SK-N-SH (cell line): ENCODE data around the gene GTPBP10. TPM values are rescaled to one million over a fixed set of nuclear protein-coding genes. Genes with fewer than 3 reads are reported as not detected.

Experiments
- CTCF ChIA-PET: fragments of 300-600, 350-600 bp; formaldehyde crosslinking; extraction: SDS; loops from one replicate; lab custom pipeline; 2021; lab: Yijun Ruan, JAX
- POLR2A ChIA-PET: fragments of 350-600 bp; sonication (Branson Sonifier 250); formaldehyde crosslinking; extraction: SDS; loops from one replicate; lab custom pipeline; 2020; ENCODE audit warnings: antibody characterized with exemption, inconsistent platforms; lab: Yijun Ruan, JAX
- DNase-seq: peaks from one replicate; pipeline ENCODE4 v3.0.0; 2012
- H2AFZ ChIP-seq: fragments of 200-600 bp; sonication (generic); 2 replicates; pipeline ENCODE4 v1.8.1; 2016; ENCODE audit warnings: antibody characterized with exemption, mild to moderate bottlenecking, low read depth
- H3F3A ChIP-seq: fragments of 200-600 bp; sonication (generic); replicated peaks from 2 replicates; pipeline ENCODE3; 2016; ENCODE audit warnings: antibody characterized with exemption, mild to moderate bottlenecking; ENCODE audit not compliant: insufficient read depth
- H3K27ac ChIP-seq, 2 experiments: fragments of 200-500 bp in 1 of 2; fragments of 200-600 bp in 1 of 2; sonication (Bioruptor generic) in 1 of 2; sonication (generic), shearing (Covaris generic) in 1 of 2; 2 replicates each; pipeline versions ENCODE4 v1.5.1 to v1.6.1; 2014 to 2016; ENCODE audit warnings: low read depth in 2 of 2, inconsistent platforms in 1 of 2, low read length in 1 of 2, mild to moderate bottlenecking in 1 of 2, mixed read lengths in 1 of 2
- H3K27me3 ChIP-seq: fragments of 200-600 bp; sonication (generic), shearing (Covaris generic); 2 replicates; pipeline ENCODE4 v1.6.1; 2016; ENCODE audit warnings: mixed run types; ENCODE audit not compliant: insufficient read depth
- H3K36me3 ChIP-seq, 2 experiments: fragments of 200-500 bp in 1 of 2; fragments of 200-600 bp in 1 of 2; sonication (Bioruptor generic) in 1 of 2; sonication (generic) in 1 of 2; replicated peaks in 1 of 2; 2 replicates each; pipeline versions ENCODE3 to v1.5.1; 2014 to 2016; ENCODE audit warnings: low read length in 1 of 2, mild to moderate bottlenecking in 1 of 2; ENCODE audit not compliant: insufficient read depth in 2 of 2, control insufficient read depth in 1 of 2
- H3K4me1 ChIP-seq, 2 experiments: fragments of 200-500 bp in 1 of 2; fragments of 200-600 bp in 1 of 2; sonication (Bioruptor generic) in 1 of 2; sonication (generic), shearing (Covaris generic) in 1 of 2; 2 replicates each; pipeline versions ENCODE4 v1.5.1 to v1.6.1; 2014 to 2016; ENCODE audit warnings: low read depth in 1 of 2, low read length in 1 of 2, mixed run types in 1 of 2; ENCODE audit not compliant: insufficient read depth in 2 of 2, control insufficient read depth in 1 of 2
- H3K4me2 ChIP-seq: fragments of 200-600 bp; sonication (generic), shearing (Covaris generic); 2 replicates; pipeline ENCODE4 v1.6.1; 2017; ENCODE audit warnings: mixed run types
- H3K4me3 ChIP-seq, 2 experiments: fragments of 200-500 bp in 1 of 2; fragments of 200-600 bp in 1 of 2; sonication (Bioruptor generic) in 1 of 2; sonication (generic), shearing (Covaris generic) in 1 of 2; 2 replicates each; pipeline versions ENCODE4 v1.5.1 to v1.8.1; 2014 to 2016; ENCODE audit warnings: low read depth in 2 of 2, inconsistent platforms in 1 of 2, low read length in 1 of 2, mild to moderate bottlenecking in 1 of 2, mixed read lengths in 1 of 2, moderate library complexity in 1 of 2
- H3K79me2 ChIP-seq: fragments of 200-600 bp; sonication (generic); 2 replicates; pipeline ENCODE4 v1.8.1; 2017; ENCODE audit warnings: mild to moderate bottlenecking; ENCODE audit not compliant: insufficient read depth
- H3K9ac ChIP-seq: fragments of 200-600 bp; sonication (generic); 2 replicates; pipeline ENCODE4 v1.6.1; 2017; ENCODE audit warnings: mixed run types
- H3K9me2 ChIP-seq: fragments of 200-600 bp; sonication (generic); 2 replicates; pipeline ENCODE4 v1.6.1; 2017; ENCODE audit warnings: mixed run types
- H3K9me3 ChIP-seq: fragments of 200-600 bp; sonication (generic); 2 replicates; pipeline ENCODE4 v1.6.1; 2017; ENCODE audit warnings: mixed run types, mild to moderate bottlenecking, moderate library complexity
- H4K20me1 ChIP-seq: fragments of 200-600 bp; sonication (generic); 2 replicates; pipeline ENCODE4 v1.6.1; 2017; ENCODE audit warnings: mild to moderate bottlenecking, mixed run types; ENCODE audit not compliant: insufficient read depth
- EP300 ChIP-seq, 2 experiments: IDR thresholded peaks; 2 replicates each; pipeline versions ENCODE4 v1.4.0 to v1.6.1; 2012; ENCODE audit warnings: borderline replicate concordance in 1 of 2, low read depth in 1 of 2, low read length in 1 of 2
- FOSL2 ChIP-seq: IDR thresholded peaks from 2 replicates; pipeline ENCODE4 v1.4.0; 2012; ENCODE audit warnings: low read depth, mild to moderate bottlenecking, moderate library complexity, borderline replicate concordance
- FOXJ3 ChIP-seq: sonication (generic); formaldehyde crosslinking; IDR thresholded peaks from 2 replicates; pipeline ENCODE4 v1.5.1; 2020; ENCODE audit warnings: mild to moderate bottlenecking, missing genetic modification reagents
- MEF2A ChIP-seq: IDR thresholded peaks from 2 replicates; pipeline ENCODE4 v1.4.0; 2012; ENCODE audit warnings: low read depth, borderline replicate concordance
- NRF1 ChIP-seq: IDR thresholded peaks from 2 replicates; pipeline ENCODE4 v1.6.1; 2012; ENCODE audit warnings: low read depth, mild to moderate bottlenecking, low read length
- RAD21 ChIP-seq: IDR thresholded peaks from 2 replicates; pipeline ENCODE4 v1.6.1; 2012; ENCODE audit warnings: mild to moderate bottlenecking, low read length
- RFX5 ChIP-seq: IDR thresholded peaks from 2 replicates; pipeline ENCODE4 v1.6.1; 2012; ENCODE audit warnings: mild to moderate bottlenecking, improper control_type of control experiment, low read length
- SMC3 ChIP-seq: IDR thresholded peaks from 2 replicates; pipeline ENCODE4 v1.6.1; 2012; ENCODE audit warnings: low read depth, low read length, improper control_type of control experiment
- TAF1 ChIP-seq: IDR thresholded peaks from 2 replicates; pipeline ENCODE4 v1.6.1; 2012; ENCODE audit warnings: low read depth, mild to moderate bottlenecking, low read length, moderate library complexity, borderline replicate concordance
- USF1 ChIP-seq: IDR thresholded peaks from 2 replicates; pipeline ENCODE4 v1.4.0; 2012; ENCODE audit warnings: low read depth, borderline replicate concordance
- USF2 ChIP-seq: fragments of 150-350 bp; IDR thresholded peaks from 2 replicates; pipeline ENCODE4 v1.6.1; 2017; ENCODE audit warnings: antibody characterized with exemption, low read length, low read depth, borderline replicate concordance
- YY1 ChIP-seq: IDR thresholded peaks from 2 replicates; pipeline ENCODE4 v1.4.0; 2012; ENCODE audit warnings: low read depth, mild to moderate bottlenecking
- ZBTB33 ChIP-seq: IDR thresholded peaks from 2 replicates; pipeline ENCODE4 v1.4.0; 2012; ENCODE audit warnings: low read depth, borderline replicate concordance
- WGBS: methylation state at CpG from one replicate; pipeline ENCODE4 v1.1.6; 2017; ENCODE audit warnings: low lambda C conversion rate; 5-methylcytosine and 5-hydroxymethylcytosine counted together
- polyA plus RNA-seq, 3 experiments: library from polyadenylated mRNA; depleted of rRNA; stranded (reverse); fragments of >200 nt; gene quantifications; 2 replicates each; pipeline ENCODE4 v1.2.3, GENCODE V29; 2012
- TF ChIP-seq, protein P1 (sequence below): IDR thresholded peaks from 2 replicates; pipeline ENCODE4; 2012
- TF ChIP-seq, protein P2 (sequence below): fragments of 200-600 bp; sonication (generic); IDR thresholded peaks from 2 replicates; pipeline ENCODE4 v1.6.1; 2017; ENCODE audit warnings: antibody characterized with exemption, mild to moderate bottlenecking, moderate library complexity

Gene GTPBP10
- polyA plus RNA-seq, 1 of the 3 experiments (the other 2 are of a cell fraction), result 8.5 TPM

DNA sequence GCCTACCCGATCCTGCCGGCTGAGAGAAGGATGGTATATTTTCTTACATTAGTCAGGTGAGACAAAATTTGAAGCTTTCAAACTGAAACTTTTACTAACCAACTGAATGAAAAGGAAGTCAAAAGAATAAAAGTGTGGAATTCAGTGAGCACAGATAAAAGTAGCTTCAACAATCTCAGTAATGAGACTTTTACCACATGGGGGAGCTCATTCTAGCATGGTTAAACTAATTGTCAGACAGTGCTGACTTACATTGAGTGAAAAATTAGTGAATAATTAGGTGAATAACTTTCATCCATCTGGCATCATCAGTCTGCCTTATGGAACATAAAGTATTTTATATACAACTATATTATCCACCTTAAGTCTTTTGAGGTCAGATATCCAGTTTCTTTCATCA lies 33.8 kb upstream of the GTPBP10 start:
- Histone ChIP-seq H3K9me3 (no peaks in the 10 kb centered on the region), H3K27ac (no peak overlapping the region), H3K4me2 (no peak overlapping the region), H3K27me3 (no peaks in the 10 kb centered on the region), H3K4me3 (no peak overlapping the region), H3K9me2 (no peaks in the 10 kb centered on the region), H3K36me3 (peaks cover 5 to 12% of the 10 kb centered on the region in 2 experiments), H3K4me1 (no peaks in the 10 kb centered on the region; a peak in 1 of 4 replicates), H3K9ac (no peak overlapping the region), H4K20me1 (no peaks in the 10 kb centered on the region), H3K79me2 (no peaks in the 10 kb centered on the region), H3F3A (no peaks in the 10 kb centered on the region), H2AFZ (no peak overlapping the region)
- ChIA-PET CTCF (interaction anchor here (0.9 to 4.6 kb wide), 9 partner anchors 9 to 159 kb away, joined by 3 to 37 read pairs (median 5); partner anchors contain the start of genes FAM237B, GTPBP10 and STEAP1), POLR2A (interaction anchor here (0.7 to 0.8 kb wide), 2 partner anchors 91 to 115 kb away, joined by 3 read pairs; partner anchors contain the start of gene CLDN12)
- peak; percentile 47 for TF ChIP-seq RAD21
- TF ChIP-seq ZBTB33, result no peak
- TF ChIP-seq, protein P1, sequence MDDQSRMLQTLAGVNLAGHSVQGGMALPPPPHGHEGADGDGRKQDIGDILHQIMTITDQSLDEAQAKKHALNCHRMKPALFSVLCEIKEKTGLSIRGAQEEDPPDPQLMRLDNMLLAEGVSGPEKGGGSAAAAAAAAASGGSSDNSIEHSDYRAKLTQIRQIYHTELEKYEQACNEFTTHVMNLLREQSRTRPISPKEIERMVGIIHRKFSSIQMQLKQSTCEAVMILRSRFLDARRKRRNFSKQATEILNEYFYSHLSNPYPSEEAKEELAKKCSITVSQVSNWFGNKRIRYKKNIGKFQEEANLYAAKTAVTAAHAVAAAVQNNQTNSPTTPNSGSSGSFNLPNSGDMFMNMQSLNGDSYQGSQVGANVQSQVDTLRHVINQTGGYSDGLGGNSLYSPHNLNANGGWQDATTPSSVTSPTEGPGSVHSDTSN, result no peak
- no peak for TF ChIP-seq FOXJ3 (CRISPR knock-in tag)
- TF ChIP-seq SMC3, result peak; percentile 20; the same call in 1 of the 2 replicates
- TF ChIP-seq, protein P2, sequence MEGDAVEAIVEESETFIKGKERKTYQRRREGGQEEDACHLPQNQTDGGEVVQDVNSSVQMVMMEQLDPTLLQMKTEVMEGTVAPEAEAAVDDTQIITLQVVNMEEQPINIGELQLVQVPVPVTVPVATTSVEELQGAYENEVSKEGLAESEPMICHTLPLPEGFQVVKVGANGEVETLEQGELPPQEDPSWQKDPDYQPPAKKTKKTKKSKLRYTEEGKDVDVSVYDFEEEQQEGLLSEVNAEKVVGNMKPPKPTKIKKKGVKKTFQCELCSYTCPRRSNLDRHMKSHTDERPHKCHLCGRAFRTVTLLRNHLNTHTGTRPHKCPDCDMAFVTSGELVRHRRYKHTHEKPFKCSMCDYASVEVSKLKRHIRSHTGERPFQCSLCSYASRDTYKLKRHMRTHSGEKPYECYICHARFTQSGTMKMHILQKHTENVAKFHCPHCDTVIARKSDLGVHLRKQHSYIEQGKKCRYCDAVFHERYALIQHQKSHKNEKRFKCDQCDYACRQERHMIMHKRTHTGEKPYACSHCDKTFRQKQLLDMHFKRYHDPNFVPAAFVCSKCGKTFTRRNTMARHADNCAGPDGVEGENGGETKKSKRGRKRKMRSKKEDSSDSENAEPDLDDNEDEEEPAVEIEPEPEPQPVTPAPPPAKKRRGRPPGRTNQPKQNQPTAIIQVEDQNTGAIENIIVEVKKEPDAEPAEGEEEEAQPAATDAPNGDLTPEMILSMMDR, result peak; percentile 42
- no peak for TF ChIP-seq TAF1
- no peak for DNase-seq
- WGBS, result 94% methylated on average over 2 of the region's 2 CpGs

GRCh38 chr7:90313907-90314306 lies 32.6 kb upstream of the GTPBP10 start:
- no peaks in the 10 kb centered on the region for H3F3A ChIP-seq
- H3K9me3 ChIP-seq, result no peaks in the 10 kb centered on the region
- H4K20me1 ChIP-seq, result no peaks in the 10 kb centered on the region
- no peak for DNase-seq
- H3K79me2 ChIP-seq, result no peaks in the 10 kb centered on the region
- H3K27ac ChIP-seq, result no peak overlapping the region
- no peak overlapping the region for H3K9ac ChIP-seq
- H3K27me3 ChIP-seq, result no peaks in the 10 kb centered on the region
- ChIA-PET CTCF (interaction anchor here (1.2 to 4.6 kb wide), 2 partner anchors 12 to 114 kb away, joined by 3 to 37 read pairs; no protein-coding TSS in a partner anchor), POLR2A (no interaction called here)
- WGBS, result 70% methylated on average over 4 of the region's 4 CpGs
- no peak overlapping the region for H2AFZ ChIP-seq
- no peak overlapping the region for H3K4me2 ChIP-seq
- peaks cover 3 to 5% of the 10 kb centered on the region in 2 experiments for H3K36me3 ChIP-seq
- H3K9me2 ChIP-seq, result no peaks in the 10 kb centered on the region
- no peak overlapping the region for H3K4me3 ChIP-seq
- no peaks in the 10 kb centered on the region; a peak in 1 of 4 replicates for H3K4me1 ChIP-seq
- no peak for TF ChIP-seq YY1
- TF ChIP-seq RFX5, result no peak
- TF ChIP-seq USF1, result no peak
- no peak for TF ChIP-seq NRF1
- no peak for TF ChIP-seq RAD21
- no peak for TF ChIP-seq TAF1
- no peak for TF ChIP-seq EP300 (IDR thresholded peaks at IDR 0.05; ENCODE audit: borderline replicate concordance in 1 of 2, low read depth in 1 of 2, low read length in 1 of 2)
- no peak for TF ChIP-seq FOSL2
- TF ChIP-seq, protein P2, result no peak
- TF ChIP-seq, protein P1, result no peak
- no peak for TF ChIP-seq USF2
- no peak for TF ChIP-seq MEF2A
